ENCODE results near the gene CACNB2.

The CACNB2 gene

DNA sequence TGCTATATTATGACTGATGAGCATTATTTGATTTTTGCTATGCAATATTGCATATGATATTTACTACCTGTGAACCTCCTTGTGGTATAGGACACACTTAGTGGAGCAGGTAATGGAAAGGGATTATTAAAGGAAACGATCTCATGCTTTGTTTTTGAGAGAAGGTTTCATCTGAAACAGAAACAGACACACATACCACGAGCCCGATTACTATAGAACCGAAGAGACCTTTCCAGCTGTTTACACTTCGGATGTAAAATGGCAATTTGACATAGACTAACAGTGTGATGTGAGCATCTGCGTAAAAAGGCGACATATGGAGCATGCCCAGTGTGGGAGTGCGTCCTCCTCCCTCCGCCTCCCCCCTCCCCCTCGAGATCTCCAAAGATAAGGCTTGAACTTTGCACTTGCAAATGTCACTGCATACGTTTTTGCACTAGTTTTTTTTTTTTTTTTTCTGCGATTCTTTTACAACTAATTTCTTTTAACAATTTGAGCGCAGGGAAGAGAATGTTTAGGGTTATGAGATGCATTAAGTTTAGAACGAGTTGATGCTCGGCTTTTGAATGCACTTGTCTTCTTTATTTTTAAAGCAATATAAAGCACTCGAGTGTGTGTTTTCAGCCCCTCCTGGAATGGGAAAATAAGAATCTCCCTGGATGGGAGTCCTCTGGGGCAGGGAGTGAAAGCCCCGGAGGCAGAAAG lies 260.1 kb downstream of the CACNB2 start:
- no peak overlapping the region for H3K4me3 ChIP-seq (ENCODE audit: low read depth, low read length)
- TF ChIP-seq, protein P1, sequence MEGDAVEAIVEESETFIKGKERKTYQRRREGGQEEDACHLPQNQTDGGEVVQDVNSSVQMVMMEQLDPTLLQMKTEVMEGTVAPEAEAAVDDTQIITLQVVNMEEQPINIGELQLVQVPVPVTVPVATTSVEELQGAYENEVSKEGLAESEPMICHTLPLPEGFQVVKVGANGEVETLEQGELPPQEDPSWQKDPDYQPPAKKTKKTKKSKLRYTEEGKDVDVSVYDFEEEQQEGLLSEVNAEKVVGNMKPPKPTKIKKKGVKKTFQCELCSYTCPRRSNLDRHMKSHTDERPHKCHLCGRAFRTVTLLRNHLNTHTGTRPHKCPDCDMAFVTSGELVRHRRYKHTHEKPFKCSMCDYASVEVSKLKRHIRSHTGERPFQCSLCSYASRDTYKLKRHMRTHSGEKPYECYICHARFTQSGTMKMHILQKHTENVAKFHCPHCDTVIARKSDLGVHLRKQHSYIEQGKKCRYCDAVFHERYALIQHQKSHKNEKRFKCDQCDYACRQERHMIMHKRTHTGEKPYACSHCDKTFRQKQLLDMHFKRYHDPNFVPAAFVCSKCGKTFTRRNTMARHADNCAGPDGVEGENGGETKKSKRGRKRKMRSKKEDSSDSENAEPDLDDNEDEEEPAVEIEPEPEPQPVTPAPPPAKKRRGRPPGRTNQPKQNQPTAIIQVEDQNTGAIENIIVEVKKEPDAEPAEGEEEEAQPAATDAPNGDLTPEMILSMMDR (conservative IDR thresholded peaks at IDR 0.05; ENCODE audit: low read depth, low read length) = no peak
- no peak for DNase-seq (ENCODE audit: low read depth)

DNA sequence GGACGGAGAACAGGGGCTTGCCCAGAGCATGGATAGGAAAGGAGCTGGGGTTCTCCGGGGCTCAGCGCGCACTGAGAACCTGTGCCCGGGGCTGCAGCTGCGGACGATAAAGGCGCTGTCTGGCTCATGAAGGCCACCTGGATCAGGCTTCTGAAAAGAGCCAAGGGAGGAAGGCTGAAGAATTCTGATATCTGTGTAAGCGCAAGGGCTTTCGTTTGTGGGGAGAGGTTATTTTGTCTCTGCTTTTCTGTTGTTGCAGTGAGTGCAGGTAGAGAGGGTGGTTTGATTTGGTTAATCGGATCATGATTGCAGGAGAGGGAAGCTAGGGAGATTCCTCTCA lies 260.7 kb downstream of the CACNB2 start:
- DNase-seq (ENCODE audit: low read depth) = no peak
- H3K4me3 ChIP-seq (ENCODE audit: low read depth, low read length) = no peak overlapping the region
- TF ChIP-seq, protein P1 (conservative IDR thresholded peaks at IDR 0.05; ENCODE audit: low read depth, low read length) = no peak

DNA sequence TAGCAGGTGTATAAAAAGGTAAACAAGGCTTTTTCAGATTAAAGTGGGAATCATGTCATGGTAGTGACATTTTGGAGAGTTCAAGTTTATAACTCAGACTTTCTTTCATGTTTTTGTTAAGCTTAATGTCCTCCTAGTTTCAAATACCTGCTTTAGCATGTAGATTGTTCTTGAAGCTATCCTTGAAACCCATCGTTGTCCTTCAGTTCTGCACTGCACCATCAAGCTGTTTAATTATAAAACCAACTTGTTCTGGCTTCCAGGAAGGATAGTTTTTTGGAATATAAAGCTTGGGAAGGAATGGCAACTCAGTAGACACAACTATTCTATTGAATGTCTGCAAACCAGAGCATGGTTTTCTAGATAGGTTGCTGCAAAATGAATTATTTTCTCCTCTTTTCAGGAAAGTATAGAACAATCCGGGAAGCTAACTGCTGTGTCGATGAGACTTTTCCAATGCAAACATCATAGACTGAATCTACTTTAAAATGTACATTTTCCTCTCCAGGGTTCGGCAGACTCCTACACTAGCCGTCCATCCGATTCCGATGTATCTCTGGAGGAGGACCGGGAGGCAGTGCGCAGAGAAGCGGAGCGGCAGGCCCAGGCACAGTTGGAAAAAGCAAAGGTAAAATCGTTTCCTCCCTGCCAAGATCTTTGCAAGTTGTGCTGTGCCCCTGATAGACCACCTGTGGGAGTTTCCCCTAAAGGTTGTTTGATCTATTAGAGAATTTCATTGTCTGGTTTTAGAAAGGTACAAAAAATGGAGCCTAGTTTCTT lies 261.4 kb downstream of the CACNB2 start:
- no peak for DNase-seq (ENCODE audit: low read depth)
- H3K4me3 ChIP-seq (ENCODE audit: low read depth, low read length) = no peak overlapping the region
- TF ChIP-seq, protein P1 (conservative IDR thresholded peaks at IDR 0.05; ENCODE audit: low read depth, low read length) = no peak

DNA sequence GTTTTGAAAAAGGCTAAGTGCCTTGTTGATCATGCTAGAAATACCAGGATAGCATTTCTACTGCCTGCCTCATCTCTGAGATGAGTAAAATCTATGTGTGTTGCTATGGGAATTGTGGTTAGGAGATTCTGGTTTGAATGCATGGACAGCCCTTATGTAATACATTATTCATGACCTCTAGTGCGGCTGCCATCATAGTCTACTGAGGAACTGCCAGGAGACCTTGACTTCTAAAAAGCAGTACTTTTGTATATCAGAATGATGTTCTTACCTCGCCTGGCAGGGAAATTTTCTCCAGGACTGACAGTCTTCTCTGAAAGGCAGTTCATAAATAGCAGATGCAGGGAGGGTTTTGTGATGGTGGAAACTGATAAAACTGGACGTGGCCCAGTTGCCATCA lies 262.6 kb downstream of the CACNB2 start:
- TF ChIP-seq, protein P1 (conservative IDR thresholded peaks at IDR 0.05; ENCODE audit: low read depth, low read length) = no peak
- DNase-seq (ENCODE audit: low read depth) = no peak
- no peak overlapping the region for H3K4me3 ChIP-seq (ENCODE audit: low read depth, low read length)

DNA sequence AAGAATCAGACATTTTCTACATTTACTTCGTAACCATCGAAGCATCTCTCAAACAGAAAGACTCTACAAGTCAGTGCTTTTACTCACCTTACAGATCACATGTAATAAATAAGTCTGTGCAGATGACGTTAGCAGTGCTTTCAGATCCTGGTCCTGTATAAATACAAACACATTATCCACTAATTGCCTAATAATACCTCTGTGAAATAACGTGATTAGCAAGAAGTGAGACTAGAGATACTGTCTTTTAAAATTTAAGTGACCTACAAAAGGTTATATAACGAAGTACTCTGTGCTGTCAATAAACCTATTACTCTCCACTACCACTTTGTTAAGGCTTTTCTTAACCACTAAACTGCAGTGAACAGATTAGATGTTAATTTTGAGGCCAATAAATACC lies 264.3 kb downstream of the CACNB2 start:
- no peak overlapping the region for H3K4me3 ChIP-seq (ENCODE audit: low read depth, low read length)
- no peak for DNase-seq (ENCODE audit: low read depth)
- TF ChIP-seq, protein P1 (conservative IDR thresholded peaks at IDR 0.05; ENCODE audit: low read depth, low read length) = no peak

DNA sequence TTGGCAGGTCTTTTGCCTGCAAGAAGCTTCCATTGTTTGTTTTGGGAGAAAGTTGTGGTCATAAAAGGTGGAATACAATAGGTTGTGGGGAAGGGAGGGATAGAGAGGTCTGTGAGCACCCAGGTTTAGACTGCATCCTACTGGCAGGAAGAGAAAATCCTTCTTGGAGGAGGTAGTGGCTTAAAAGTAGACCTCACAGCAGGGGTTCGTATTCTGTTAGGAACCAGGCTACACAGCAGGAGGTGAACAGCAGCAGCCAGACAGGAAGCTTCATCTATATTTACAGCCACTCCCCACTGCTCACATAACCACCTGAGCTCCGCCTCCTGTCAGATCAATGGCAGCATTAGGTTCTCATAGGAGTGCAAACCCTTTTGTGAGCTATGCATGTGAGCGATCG lies 265.9 kb downstream of the CACNB2 start:
- DNase-seq (ENCODE audit: low read depth) = peak; percentile 23
- TF ChIP-seq, protein P1 (conservative IDR thresholded peaks at IDR 0.05; ENCODE audit: low read depth, low read length) = no peak
- H3K4me3 ChIP-seq (ENCODE audit: low read depth, low read length) = no peak overlapping the region
